Upper lobe of right lung (tissue), 1 donor: Measurements from ENCODE around the gene GEMIN5. TPM values are rescaled to one million over a fixed set of nuclear protein-coding genes. Genes with fewer than 3 reads are reported as not detected.
A peak's percentile ranks its signal among the peaks of the same experiment; 100 is the strongest.

Experiments used
- ATAC-seq: fragments of 200-7000 bp; cut with Tn5 transposase; one replicate; pipeline ENCODE4 v1.9.1; 2020; ENCODE audit warnings: mild to moderate bottlenecking, moderate library complexity
- DNase-seq: peaks from one replicate; pipeline ENCODE4 v3.0.0-alpha.2; 2020
- H3K27ac ChIP-seq: fragments of 200-600 bp; one replicate; pipeline ENCODE4 v1.8.0; 2022
- H3K27me3 ChIP-seq: fragments of 200-600 bp; one replicate; pipeline ENCODE4 v1.8.0; 2022; ENCODE audit warnings: mild to moderate bottlenecking
- H3K36me3 ChIP-seq: fragments of 200-600 bp; one replicate; pipeline ENCODE4 v1.8.0; 2022
- H3K4me1 ChIP-seq: fragments of 200-600 bp; one replicate; pipeline ENCODE4 v1.8.0; 2022
- H3K4me3 ChIP-seq: fragments of 200-600 bp; one replicate; pipeline ENCODE4 v1.8.0; 2022; ENCODE audit warnings: mild to moderate bottlenecking
- H3K9me3 ChIP-seq: fragments of 200-600 bp; one replicate; pipeline ENCODE4 v1.8.0; 2022
- intact Hi-C: fragments of 100-400 bp; cut with DNase I; formaldehyde crosslinking; loops from one replicate; pipeline ENCODE4 v1.11.0; 2022
- total RNA-seq: library from RNA; stranded (reverse); fragmentation: NEBNext Ultra II Directional; extraction: Animal tissue kit (Norgen Biotek cat#: 25700); gene quantifications from one replicate; pipeline ENCODE4 v1.2.1, GENCODE V29; 2021
- TF ChIP-seq, protein P1 (sequence below): fragments of 200-600 bp; IDR thresholded peaks from one replicate; pipeline ENCODE4 v1.8.0; 2022; ENCODE audit warnings: antibody characterized with exemption
- donor health status: DM: no; HTN: yes; CAD: no; lungs with severe emphysema.

The GEMIN5 gene
- total RNA-seq, 1 donor from 2014 or later, result 13.9 TPM

DNA sequence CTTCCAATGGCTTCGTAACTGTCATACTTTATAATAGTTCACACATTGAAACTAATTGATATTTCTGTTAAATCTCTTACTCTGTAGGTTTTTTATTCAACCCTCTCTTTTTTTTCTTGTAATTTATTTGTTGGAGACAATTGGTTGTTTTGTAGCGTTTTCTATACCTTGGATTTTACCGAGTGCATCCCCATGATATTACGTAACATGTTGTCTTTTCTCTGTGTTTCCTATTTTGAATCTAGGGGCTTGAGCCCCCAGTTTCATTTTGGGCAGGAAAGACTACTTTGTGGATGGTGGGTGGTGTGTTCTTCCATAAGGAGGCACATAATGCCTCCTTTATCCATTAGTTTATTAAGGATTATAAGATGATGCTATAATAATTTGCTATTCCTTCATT lies 10.3 kb upstream of the GEMIN5 start:
- TF ChIP-seq, protein P1, sequence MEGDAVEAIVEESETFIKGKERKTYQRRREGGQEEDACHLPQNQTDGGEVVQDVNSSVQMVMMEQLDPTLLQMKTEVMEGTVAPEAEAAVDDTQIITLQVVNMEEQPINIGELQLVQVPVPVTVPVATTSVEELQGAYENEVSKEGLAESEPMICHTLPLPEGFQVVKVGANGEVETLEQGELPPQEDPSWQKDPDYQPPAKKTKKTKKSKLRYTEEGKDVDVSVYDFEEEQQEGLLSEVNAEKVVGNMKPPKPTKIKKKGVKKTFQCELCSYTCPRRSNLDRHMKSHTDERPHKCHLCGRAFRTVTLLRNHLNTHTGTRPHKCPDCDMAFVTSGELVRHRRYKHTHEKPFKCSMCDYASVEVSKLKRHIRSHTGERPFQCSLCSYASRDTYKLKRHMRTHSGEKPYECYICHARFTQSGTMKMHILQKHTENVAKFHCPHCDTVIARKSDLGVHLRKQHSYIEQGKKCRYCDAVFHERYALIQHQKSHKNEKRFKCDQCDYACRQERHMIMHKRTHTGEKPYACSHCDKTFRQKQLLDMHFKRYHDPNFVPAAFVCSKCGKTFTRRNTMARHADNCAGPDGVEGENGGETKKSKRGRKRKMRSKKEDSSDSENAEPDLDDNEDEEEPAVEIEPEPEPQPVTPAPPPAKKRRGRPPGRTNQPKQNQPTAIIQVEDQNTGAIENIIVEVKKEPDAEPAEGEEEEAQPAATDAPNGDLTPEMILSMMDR, result no peak
- intact Hi-C loops, result no loop called here
- no peak overlapping the region for H3K4me3 ChIP-seq
- no peaks in the 10 kb centered on the region for H3K9me3 ChIP-seq
- peaks cover 11% of the 10 kb centered on the region for H3K36me3 ChIP-seq
- no peak overlapping the region for H3K27ac ChIP-seq
- DNase-seq (no peak), ATAC-seq (no peak)
- peaks cover 8% of the 10 kb centered on the region for H3K4me1 ChIP-seq
- H3K27me3 ChIP-seq, result no peaks in the 10 kb centered on the region

DNA sequence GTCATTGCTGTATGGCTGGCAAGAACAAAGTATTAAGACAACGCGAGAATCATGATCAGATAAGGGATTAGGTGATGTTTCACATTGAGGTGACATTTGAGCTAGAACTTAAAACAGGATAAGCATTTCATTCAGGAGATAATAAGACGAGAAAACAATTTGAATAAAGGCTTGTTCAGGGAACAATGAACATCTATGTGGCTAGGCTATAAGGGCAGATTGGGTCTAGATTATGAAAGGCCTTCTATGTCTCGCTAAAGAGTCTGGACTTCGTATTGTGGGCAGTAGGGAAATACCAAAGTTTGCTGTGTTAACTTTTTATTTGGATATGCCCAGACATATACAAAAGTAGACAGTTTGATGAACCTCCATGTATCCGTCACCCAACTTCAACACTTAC lies 9.8 kb upstream of the GEMIN5 start:
- Histone ChIP-seq H3K27me3 (no peaks in the 10 kb centered on the region), H3K36me3 (peaks cover 11% of the 10 kb centered on the region), H3K9me3 (no peaks in the 10 kb centered on the region), H3K4me3 (no peak overlapping the region), H3K4me1 (peaks cover 9% of the 10 kb centered on the region), H3K27ac (no peak overlapping the region)
- ATAC-seq (no peak), DNase-seq (no peak)
- intact Hi-C loops, result no loop called here
- TF ChIP-seq, protein P1, result no peak

DNA sequence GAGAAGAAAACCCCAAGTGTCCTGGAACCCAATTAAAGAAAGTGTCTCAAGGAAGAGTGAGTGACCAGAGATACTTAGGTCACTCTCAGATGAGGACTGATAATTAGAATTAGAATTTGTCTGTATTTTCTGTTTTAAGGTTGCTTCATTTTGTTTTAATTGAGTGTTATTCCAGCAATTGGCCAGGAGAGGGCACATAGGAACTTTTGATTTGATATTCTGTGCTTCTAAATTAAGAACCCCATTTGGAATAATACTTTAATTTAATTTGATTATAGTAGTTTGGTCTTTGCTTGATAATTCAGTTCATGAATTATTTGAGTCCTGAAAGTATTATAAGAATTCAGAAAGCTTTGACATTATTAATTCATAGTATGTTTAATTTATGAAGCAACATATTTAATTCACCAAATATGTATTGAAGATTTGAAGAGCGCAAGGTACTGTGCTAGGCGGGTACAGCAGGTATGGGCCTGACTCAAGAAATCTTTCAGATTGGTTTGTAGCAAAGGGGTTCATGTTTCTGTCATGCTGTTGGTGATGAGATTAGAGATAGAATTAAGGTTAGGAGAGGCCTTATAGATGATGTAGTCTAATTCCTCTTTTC lies 7.8 kb upstream of the GEMIN5 start:
- Histone ChIP-seq H3K4me3 (no peak overlapping the region), H3K36me3 (peaks cover 2% of the 10 kb centered on the region), H3K27ac (no peak overlapping the region), H3K4me1 (peaks cover 21% of the 10 kb centered on the region), H3K27me3 (no peaks in the 10 kb centered on the region), H3K9me3 (no peaks in the 10 kb centered on the region)
- TF ChIP-seq, protein P1, result peak; percentile 74
- DNase-seq (no peak), ATAC-seq (no peak)
- intact Hi-C loops, result no loop called here

DNA sequence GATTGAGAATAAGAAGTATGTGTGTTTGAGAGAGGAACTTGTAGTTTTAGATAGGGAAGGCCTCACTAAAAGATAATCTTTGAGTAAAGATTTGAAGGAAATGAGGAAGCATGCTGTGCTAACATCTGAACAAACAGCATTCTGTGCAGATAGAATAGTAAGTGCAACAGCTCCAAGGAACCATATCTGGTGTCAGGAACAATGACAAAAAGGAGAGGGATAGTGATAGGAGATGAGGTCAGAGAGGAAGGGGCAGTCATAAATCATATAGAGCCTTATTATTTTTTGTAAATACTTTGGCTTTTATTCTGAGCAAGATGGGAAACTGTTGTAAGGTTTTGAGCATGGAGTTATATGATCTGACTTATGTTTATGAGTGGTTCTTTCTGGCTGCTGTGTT lies 6.7 kb upstream of the GEMIN5 start:
- DNase-seq (no peak), ATAC-seq (no peak)
- Histone ChIP-seq H3K4me1 (peaks cover 26% of the 10 kb centered on the region), H3K27me3 (no peaks in the 10 kb centered on the region), H3K4me3 (no peak overlapping the region), H3K27ac (no peak overlapping the region), H3K9me3 (no peaks in the 10 kb centered on the region), H3K36me3 (no peaks in the 10 kb centered on the region)
- intact Hi-C loops, result no loop called here
- TF ChIP-seq, protein P1, result no peak

DNA sequence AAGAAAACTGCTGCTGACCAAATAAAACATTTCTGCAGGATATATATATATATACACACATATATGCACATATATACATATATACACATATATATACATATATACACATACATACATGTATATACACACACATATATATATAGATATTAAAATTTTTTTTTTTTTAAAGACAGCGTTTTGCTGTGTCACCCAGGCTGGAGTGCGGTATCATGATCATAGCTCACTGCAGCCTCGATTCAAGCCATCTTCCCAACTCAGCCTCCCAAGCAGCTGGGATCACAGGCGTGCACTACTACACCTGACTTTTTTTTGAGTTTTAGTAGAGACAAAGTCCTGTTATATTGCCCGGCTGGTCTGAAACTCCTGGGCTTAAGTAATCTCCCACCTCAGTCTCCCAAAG lies 5.5 kb upstream of the GEMIN5 start:
- DNase-seq (no peak), ATAC-seq (no peak)
- Histone ChIP-seq H3K36me3 (no peaks in the 10 kb centered on the region), H3K27me3 (no peaks in the 10 kb centered on the region), H3K4me3 (no peak overlapping the region), H3K27ac (no peak overlapping the region), H3K9me3 (no peaks in the 10 kb centered on the region), H3K4me1 (peaks cover 29% of the 10 kb centered on the region)
- TF ChIP-seq, protein P1, result no peak
- intact Hi-C loops, result no loop called here
